AG04450 (cell line): ENCODE measurements around the gene IL12RB1. TPM values are rescaled to one million over a fixed set of nuclear protein-coding genes. Genes with fewer than 3 reads are reported as not detected.

ENCODE experiments used
- CTCF ChIA-PET: fragments of 300-600, 350-600 bp; formaldehyde crosslinking; extraction: SDS; loops from one replicate; lab custom pipeline; 2022; ENCODE audit warnings: antibody characterized with exemption, inconsistent platforms; lab: Charles Lee
- POLR2A ChIA-PET: fragments of 350-600 bp; formaldehyde crosslinking; extraction: SDS; loops from one replicate; lab custom pipeline; 2021; ENCODE audit warnings: antibody characterized with exemption, inconsistent platforms; lab: Yijun Ruan, JAX
- DNase-seq: peaks from one replicate; pipeline ENCODE4 v3.0.0-alpha.2; 2011; ENCODE audit warnings: low read depth, low spot score
- H3K27ac ChIP-seq: one replicate; pipeline ENCODE4 v1.5.1; 2012; ENCODE audit warnings: low read depth, low read length, control low read depth
- H3K27me3 ChIP-seq: one replicate; pipeline ENCODE4 v1.6.0; 2012; ENCODE audit warnings: low read length; ENCODE audit not compliant: control insufficient read depth, insufficient read depth
- H3K4me3 ChIP-seq: 2 replicates; pipeline ENCODE4 v1.5.1; 2011; ENCODE audit warnings: mild to moderate bottlenecking, low read depth, low read length, control low read depth
- H3K9me3 ChIP-seq: 2 replicates; pipeline ENCODE4 v1.5.1; 2012; ENCODE audit warnings: low read length; ENCODE audit not compliant: control insufficient read depth, insufficient read depth
- polyA plus RNA-seq: library from polyadenylated mRNA; depleted of rRNA; stranded (reverse); fragments of >200 nt; gene quantifications from 2 replicates; pipeline ENCODE4 v1.2.3, GENCODE V29; 2011
- TF ChIP-seq, protein P1 (sequence below): IDR thresholded peaks from 2 replicates; pipeline ENCODE4 v1.5.1; 2011; ENCODE audit warnings: low read depth, low read length, control low read depth, inconsistent platforms

The IL12RB1 gene
- polyA plus RNA-seq, 1 experiment = 0.05 TPM

DNA sequence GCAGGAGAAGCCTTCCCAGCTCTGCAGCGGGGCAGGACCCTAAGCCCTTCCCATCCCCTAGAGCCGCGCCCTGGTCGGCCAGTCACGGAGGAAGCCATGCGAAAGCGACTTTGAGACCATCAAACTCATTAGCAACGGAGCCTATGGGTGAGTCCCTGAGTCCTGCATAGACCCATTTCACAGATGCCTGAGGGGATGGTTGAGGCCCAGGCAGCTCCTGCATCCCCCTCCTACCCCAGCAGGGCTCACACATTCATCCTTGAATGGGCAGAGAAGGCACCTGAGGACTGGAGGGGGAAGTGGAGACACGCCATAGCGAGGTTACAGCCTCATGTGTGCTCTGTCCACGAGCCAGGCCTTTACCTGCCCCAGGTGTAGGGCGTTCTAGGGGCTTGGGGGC lies 42.1 kb upstream of the IL12RB1 start:
- TF ChIP-seq, protein P1, sequence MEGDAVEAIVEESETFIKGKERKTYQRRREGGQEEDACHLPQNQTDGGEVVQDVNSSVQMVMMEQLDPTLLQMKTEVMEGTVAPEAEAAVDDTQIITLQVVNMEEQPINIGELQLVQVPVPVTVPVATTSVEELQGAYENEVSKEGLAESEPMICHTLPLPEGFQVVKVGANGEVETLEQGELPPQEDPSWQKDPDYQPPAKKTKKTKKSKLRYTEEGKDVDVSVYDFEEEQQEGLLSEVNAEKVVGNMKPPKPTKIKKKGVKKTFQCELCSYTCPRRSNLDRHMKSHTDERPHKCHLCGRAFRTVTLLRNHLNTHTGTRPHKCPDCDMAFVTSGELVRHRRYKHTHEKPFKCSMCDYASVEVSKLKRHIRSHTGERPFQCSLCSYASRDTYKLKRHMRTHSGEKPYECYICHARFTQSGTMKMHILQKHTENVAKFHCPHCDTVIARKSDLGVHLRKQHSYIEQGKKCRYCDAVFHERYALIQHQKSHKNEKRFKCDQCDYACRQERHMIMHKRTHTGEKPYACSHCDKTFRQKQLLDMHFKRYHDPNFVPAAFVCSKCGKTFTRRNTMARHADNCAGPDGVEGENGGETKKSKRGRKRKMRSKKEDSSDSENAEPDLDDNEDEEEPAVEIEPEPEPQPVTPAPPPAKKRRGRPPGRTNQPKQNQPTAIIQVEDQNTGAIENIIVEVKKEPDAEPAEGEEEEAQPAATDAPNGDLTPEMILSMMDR = no peak
- no peaks in the 10 kb centered on the region for H3K27me3 ChIP-seq
- ChIA-PET POLR2A (no interaction called here), CTCF (interaction anchor here (1.2 kb wide), 1 partner anchor 15 kb away, joined by 4 read pairs; no protein-coding TSS in a partner anchor)
- DNase-seq = no peak
- H3K4me3 ChIP-seq = no peak overlapping the region
- no peaks in the 10 kb centered on the region for H3K9me3 ChIP-seq
- no peak overlapping the region for H3K27ac ChIP-seq

GRCh38 chr19:18128044-18128443 lies 41.3 kb upstream of the IL12RB1 start:
- no peak overlapping the region for H3K27ac ChIP-seq
- CTCF ChIA-PET = interaction anchor here (1.2 kb wide), 1 partner anchor 15 kb away, joined by 4 read pairs; no protein-coding TSS in a partner anchor
- no peak for DNase-seq
- no peak overlapping the region for H3K4me3 ChIP-seq
- POLR2A ChIA-PET = interaction anchor here (0.7 kb wide), 1 partner anchor 75 kb away, joined by 3 read pairs; no protein-coding TSS in a partner anchor
- TF ChIP-seq, protein P1 = no peak
- H3K9me3 ChIP-seq = no peaks in the 10 kb centered on the region
- H3K27me3 ChIP-seq = no peaks in the 10 kb centered on the region

DNA sequence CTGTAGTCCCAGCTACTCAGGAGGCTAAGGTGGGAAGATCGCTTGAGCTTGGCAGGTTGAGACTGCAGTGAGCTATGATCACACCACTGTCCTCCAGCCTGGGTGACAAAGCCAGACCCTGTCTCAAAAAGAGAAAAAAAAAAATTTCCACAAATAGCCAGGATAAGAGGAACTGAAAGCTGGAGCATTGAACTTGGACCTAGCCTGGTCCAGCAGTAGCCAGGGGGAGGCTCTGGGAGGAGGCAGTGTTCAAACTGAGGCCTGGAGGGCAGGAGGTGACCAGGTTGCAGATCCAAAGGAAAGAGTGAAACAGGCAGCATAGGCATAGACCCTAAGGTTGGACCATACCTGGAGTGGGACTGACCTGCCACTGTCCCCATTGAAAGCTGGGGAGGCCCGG lies 39.4 kb upstream of the IL12RB1 start:
- ChIA-PET CTCF (interaction anchor here (1.5 kb wide), 1 partner anchor 13 kb away, joined by 6 read pairs; no protein-coding TSS in a partner anchor), POLR2A (interaction anchor here (0.6 kb wide), 1 partner anchor 29 kb away, joined by 7 read pairs; no protein-coding TSS in a partner anchor)
- TF ChIP-seq, protein P1 = no peak
- no peaks in the 10 kb centered on the region for H3K9me3 ChIP-seq
- H3K27me3 ChIP-seq = no peaks in the 10 kb centered on the region
- H3K27ac ChIP-seq = no peak overlapping the region
- DNase-seq = no peak
- H3K4me3 ChIP-seq = no peak overlapping the region

DNA sequence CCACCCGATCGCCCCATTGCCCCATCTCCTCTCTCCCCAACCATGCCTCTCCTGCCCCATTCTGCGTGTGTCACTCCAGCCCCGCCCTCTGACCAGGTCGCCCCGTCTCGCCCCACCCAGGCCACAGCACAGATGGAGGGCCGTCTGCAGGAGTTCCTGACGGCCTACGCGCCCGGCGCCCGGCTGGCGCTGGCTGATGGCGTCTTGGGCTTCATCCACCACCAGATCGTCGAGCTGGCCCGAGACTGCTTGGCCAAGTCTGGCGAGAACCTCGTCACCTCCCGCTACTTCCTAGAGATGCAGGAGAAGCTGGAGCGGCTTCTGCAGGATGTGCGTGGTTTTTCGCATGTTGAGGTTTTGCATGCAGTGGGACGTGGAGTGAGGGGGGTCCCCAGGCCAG lies 37.1 kb upstream of the IL12RB1 start:
- POLR2A ChIA-PET = no interaction called here
- CTCF ChIA-PET = no interaction called here
- Histone ChIP-seq H3K27me3 (no peaks in the 10 kb centered on the region), H3K9me3 (no peaks in the 10 kb centered on the region), H3K27ac (no peak overlapping the region), H3K4me3 (no peak overlapping the region)
- no peak for DNase-seq
- TF ChIP-seq, protein P1 = no peak
